GM23338 (cell line): ENCODE measurements around the gene UBAP2. TPM values are rescaled to one million over a fixed set of nuclear protein-coding genes. Genes with fewer than 3 reads are reported as not detected.

ENCODE experiments used
- ATAC-seq: fragments of 200-7000 bp; cut with Tn5 transposase; 3 replicates; pipeline ENCODE4 v1.9.1; 2020
- DNase-seq: peaks from one replicate; pipeline ENCODE4 v3.0.0-alpha.2; 2015; ENCODE audit warnings: low spot score
- H2AFZ ChIP-seq: fragments of 200-600 bp; sonication (generic); 2 replicates; pipeline ENCODE4 v1.8.0; 2016; ENCODE audit warnings: antibody characterized with exemption, mild to moderate bottlenecking, moderate library complexity
- H3F3A ChIP-seq: fragments of 200-600 bp; sonication (generic); replicated peaks from 2 replicates; pipeline ENCODE4 v1.8.0; 2017; ENCODE audit warnings: antibody characterized with exemption, mixed run types, low read depth
- H3K27ac ChIP-seq: fragments of 200-600 bp; sonication (generic); 2 replicates; pipeline ENCODE4 v1.6.1; 2016; ENCODE audit warnings: low read depth
- H3K27me3 ChIP-seq: fragments of 200-600 bp; sonication (generic); 2 replicates; pipeline ENCODE4 v1.8.0; 2016; ENCODE audit warnings: mild to moderate bottlenecking, mixed run types, moderate library complexity; ENCODE audit not compliant: insufficient read depth
- H3K36me3 ChIP-seq: fragments of 200-600 bp; sonication (generic); 2 replicates; pipeline ENCODE4 v1.8.0; 2016; ENCODE audit warnings: mild to moderate bottlenecking; ENCODE audit not compliant: insufficient read depth
- H3K4me1 ChIP-seq: fragments of 200-600 bp; sonication (generic); 2 replicates; pipeline ENCODE4 v1.8.0; 2016; ENCODE audit warnings: mild to moderate bottlenecking, moderate library complexity; ENCODE audit not compliant: insufficient read depth
- H3K4me2 ChIP-seq: fragments of 200-600 bp; sonication (generic); 2 replicates; pipeline ENCODE4 v1.7.1; 2017; ENCODE audit warnings: mixed run types
- H3K4me3 ChIP-seq: fragments of 200-600 bp; sonication (generic); 2 replicates; pipeline ENCODE4 v1.6.1; 2016; ENCODE audit warnings: mixed run types
- H3K79me2 ChIP-seq: fragments of 200-600 bp; sonication (generic); replicated peaks from 2 replicates; pipeline ENCODE4 v1.8.0; 2017; ENCODE audit warnings: mild to moderate bottlenecking; ENCODE audit not compliant: insufficient read depth
- H3K9me2 ChIP-seq: fragments of 200-600 bp; sonication (generic); 2 replicates; pipeline ENCODE4 v1.8.0; 2017; ENCODE audit not compliant: insufficient read depth
- H4K20me1 ChIP-seq: fragments of 200-600 bp; sonication (generic); replicated peaks from 2 replicates; pipeline ENCODE4 v1.8.0; 2017; ENCODE audit warnings: mild to moderate bottlenecking; ENCODE audit not compliant: insufficient read depth
- H3K27ac Mint-ChIP-seq: 2 replicates; pipeline ENCODE4 v1.8.0; 2020; ENCODE audit warnings: inconsistent platforms, mild to moderate bottlenecking, moderate library complexity, mixed read lengths
- H3K27me3 Mint-ChIP-seq: 3 replicates; pipeline ENCODE4 v1.8.0; 2022; ENCODE audit warnings: low read depth, mild to moderate bottlenecking, moderate library complexity, mixed read lengths, inconsistent platforms; ENCODE audit not compliant: insufficient read depth, poor library complexity
- H3K36me3 Mint-ChIP-seq: 3 replicates; pipeline ENCODE4 v1.8.0; 2021; ENCODE audit warnings: low read depth, mild to moderate bottlenecking, inconsistent platforms, moderate library complexity, mixed read lengths
- H3K4me1 Mint-ChIP-seq: 3 replicates; pipeline ENCODE4 v1.8.0; 2020; ENCODE audit warnings: mild to moderate bottlenecking, inconsistent platforms, mixed read lengths
- H3K4me3 Mint-ChIP-seq: 3 replicates; pipeline ENCODE4 v1.8.0; 2021; ENCODE audit warnings: moderate library complexity, mild to moderate bottlenecking, inconsistent platforms, mixed read lengths
- H3K9me3 Mint-ChIP-seq: 3 replicates; pipeline ENCODE4 v1.8.0; 2020; ENCODE audit warnings: moderate library complexity, mild to moderate bottlenecking, inconsistent platforms, mixed read lengths
- CTCF ChIP-seq, 2 experiments: fragments of 200-600 bp in 1 of 2; sonication (generic) in 1 of 2; conservative IDR thresholded peaks; 2 replicates each; pipeline versions ENCODE4 v1.5.1 to v1.6.1; 2016 to 2017; ENCODE audit warnings: antibody characterized with exemption in 2 of 2, low read depth in 2 of 2, mild to moderate bottlenecking in 2 of 2, moderate library complexity in 1 of 2
- ETS1 ChIP-seq: IDR thresholded peaks from 2 replicates; pipeline ENCODE4 v1.6.1; 2016; ENCODE audit warnings: antibody characterized with exemption
- EZH2 ChIP-seq: fragments of 200-600 bp; sonication (generic); IDR thresholded peaks from one replicate; pipeline ENCODE4 v1.8.0; 2017; ENCODE audit warnings: antibody characterized with exemption, mild to moderate bottlenecking, low read depth; ENCODE audit not compliant: unreplicated experiment
- EZH2phosphoT487 ChIP-seq: fragments of 200-600 bp; sonication (generic); IDR thresholded peaks from one replicate; pipeline ENCODE4 v1.8.1; 2018; ENCODE audit warnings: antibody characterized with exemption; ENCODE audit not compliant: unreplicated experiment
- JUNB ChIP-seq: IDR thresholded peaks from one replicate; pipeline ENCODE4 v1.6.1; 2016; ENCODE audit warnings: antibody characterized with exemption; ENCODE audit not compliant: unreplicated experiment
- NANOG ChIP-seq: IDR thresholded peaks from 2 replicates; pipeline ENCODE4 v1.6.1; 2016; ENCODE audit warnings: antibody characterized with exemption, borderline replicate concordance
- POLR2AphosphoS5 ChIP-seq: IDR thresholded peaks from 2 replicates; pipeline ENCODE4 v1.6.1; 2016; ENCODE audit warnings: antibody characterized with exemption, low read depth
- REST ChIP-seq: IDR thresholded peaks from one replicate; pipeline ENCODE4 v1.6.1; 2018; ENCODE audit warnings: antibody characterized with exemption; ENCODE audit not compliant: unreplicated experiment
- STAT1 ChIP-seq: IDR thresholded peaks from one replicate; pipeline ENCODE4 v1.6.1; 2016; ENCODE audit warnings: antibody characterized with exemption; ENCODE audit not compliant: unreplicated experiment
- ZNF114 ChIP-seq: fragments of 250-450 bp; sonication (Bioruptor Pico); IDR thresholded peaks from 2 replicates; pipeline ENCODE4 v1.5.0; 2020; ENCODE audit warnings: mild to moderate bottlenecking, moderate library complexity
- ZNF331 ChIP-seq: fragments of 250-450 bp; sonication (Bioruptor Pico); IDR thresholded peaks from 2 replicates; pipeline ENCODE4 v1.5.0; 2020; ENCODE audit warnings: low read depth, mild to moderate bottlenecking, moderate library complexity
- ZNF462 ChIP-seq: fragments of 250-450 bp; sonication (Bioruptor Pico); IDR thresholded peaks from 2 replicates; pipeline ENCODE4 v1.5.0; 2020; ENCODE audit warnings: mild to moderate bottlenecking, moderate library complexity
- polyA plus RNA-seq: library from polyadenylated mRNA; unstranded; fragments of >200 nt; fragmentation: Nextera tagmentation; extraction: Ambion mirVana; gene quantifications from 2 replicates; pipeline ENCODE4 v1.2.1, GENCODE V29; 2016
- total RNA-seq: library from RNA; depleted of rRNA; stranded (reverse); fragments of >200 nt; shearing (Covaris generic); gene quantifications from 2 replicates; pipeline ENCODE4 v1.2.3, GENCODE V29; 2014

UBAP2 gene
- total and polyA plus RNA-seq, 2 experiments from 2014 or later, result 47.4 to 56.4 TPM

- H3K9me3 Mint-ChIP-seq, result no peaks in the 10 kb centered on the region
- 0 out of 2 replicates have a peak, but pooled peaks cover 3% of the 10 kb centered on the region for H4K20me1 ChIP-seq
- no peaks in the 10 kb centered on the region for H3F3A ChIP-seq
- no peak overlapping the region for H3K4me3 Mint-ChIP-seq
- peaks cover 24% of the 10 kb centered on the region; the same call in 2 of the 3 replicates for H3K36me3 Mint-ChIP-seq
- H3K79me2 ChIP-seq, result peaks cover 63% of the 10 kb centered on the region
- TF ChIP-seq REST, result no peak
- TF ChIP-seq ZNF331 (CRISPR knock-in tag), result no peak
- no peak for TF ChIP-seq JUNB
- no peak for TF ChIP-seq CTCF (conservative IDR thresholded peaks at IDR 0.05; ENCODE audit: low read depth in 2 of 2)
- no peak for TF ChIP-seq ETS1
- no peak for TF ChIP-seq EZH2phosphoT487
- no peak for TF ChIP-seq ZNF114
- no peak for TF ChIP-seq ZNF462 (CRISPR knock-in tag)
- no peak for TF ChIP-seq POLR2AphosphoS5
- no peak for TF ChIP-seq NANOG
- no peak for TF ChIP-seq EZH2
- no peak for TF ChIP-seq STAT1
- H3K27ac ChIP-seq, result no peak overlapping the region
- no peak overlapping the region for H2AFZ ChIP-seq
- peaks cover 14% of the 10 kb centered on the region; the same call in 2 of the 3 replicates for H3K4me1 Mint-ChIP-seq
- H3K4me1 ChIP-seq, result peaks cover 18% of the 10 kb centered on the region
- no peaks in the 10 kb centered on the region; the same call in 1 of the 2 replicates for H3K36me3 ChIP-seq
- no peak overlapping the region for H3K27ac Mint-ChIP-seq
- H3K4me2 ChIP-seq, result no peak overlapping the region
- no peaks in the 10 kb centered on the region for H3K27me3 ChIP-seq
- no peaks in the 10 kb centered on the region for H3K27me3 Mint-ChIP-seq
- ATAC-seq, result no peak
- DNase-seq, result no peak
- no peak overlapping the region for H3K4me3 ChIP-seq
- H3K9me2 ChIP-seq, result no peaks in the 10 kb centered on the region
Measured at GRCh38 chr9:33905137-33905536, 143.6 kb downstream of the UBAP2 start.
